Measurements from ENCODE around the gene OMA1.

DNA sequence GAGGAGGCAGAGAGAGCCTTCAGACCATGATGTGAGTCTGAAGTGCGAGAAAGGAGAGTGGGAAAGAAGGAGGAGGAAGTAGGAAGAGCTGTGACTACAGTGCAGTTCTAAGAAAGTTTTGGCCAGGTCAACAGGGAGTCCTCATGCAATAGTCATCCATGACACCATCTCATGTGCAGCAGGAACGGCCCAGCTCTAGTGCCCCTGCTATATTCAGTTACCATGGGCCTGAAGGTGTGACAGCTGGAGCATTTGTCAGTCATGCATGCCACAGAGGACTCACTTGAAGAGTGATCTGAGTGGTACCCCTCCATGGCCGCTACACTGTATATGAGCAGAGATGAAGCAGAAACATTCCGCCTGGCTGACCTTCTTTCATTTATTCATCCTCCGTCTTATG is 77.9 kb downstream of the OMA1 start:
- TF ChIP-seq, protein P1, sequence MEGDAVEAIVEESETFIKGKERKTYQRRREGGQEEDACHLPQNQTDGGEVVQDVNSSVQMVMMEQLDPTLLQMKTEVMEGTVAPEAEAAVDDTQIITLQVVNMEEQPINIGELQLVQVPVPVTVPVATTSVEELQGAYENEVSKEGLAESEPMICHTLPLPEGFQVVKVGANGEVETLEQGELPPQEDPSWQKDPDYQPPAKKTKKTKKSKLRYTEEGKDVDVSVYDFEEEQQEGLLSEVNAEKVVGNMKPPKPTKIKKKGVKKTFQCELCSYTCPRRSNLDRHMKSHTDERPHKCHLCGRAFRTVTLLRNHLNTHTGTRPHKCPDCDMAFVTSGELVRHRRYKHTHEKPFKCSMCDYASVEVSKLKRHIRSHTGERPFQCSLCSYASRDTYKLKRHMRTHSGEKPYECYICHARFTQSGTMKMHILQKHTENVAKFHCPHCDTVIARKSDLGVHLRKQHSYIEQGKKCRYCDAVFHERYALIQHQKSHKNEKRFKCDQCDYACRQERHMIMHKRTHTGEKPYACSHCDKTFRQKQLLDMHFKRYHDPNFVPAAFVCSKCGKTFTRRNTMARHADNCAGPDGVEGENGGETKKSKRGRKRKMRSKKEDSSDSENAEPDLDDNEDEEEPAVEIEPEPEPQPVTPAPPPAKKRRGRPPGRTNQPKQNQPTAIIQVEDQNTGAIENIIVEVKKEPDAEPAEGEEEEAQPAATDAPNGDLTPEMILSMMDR (IDR thresholded peaks at IDR 0.05) = no peak
- TF ChIP-seq, protein P2, sequence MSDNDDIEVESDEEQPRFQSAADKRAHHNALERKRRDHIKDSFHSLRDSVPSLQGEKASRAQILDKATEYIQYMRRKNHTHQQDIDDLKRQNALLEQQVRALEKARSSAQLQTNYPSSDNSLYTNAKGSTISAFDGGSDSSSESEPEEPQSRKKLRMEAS (IDR thresholded peaks at IDR 0.05) = no peak
- TF ChIP-seq HDAC2 (IDR thresholded peaks at IDR 0.05) (no peak), REST (IDR thresholded peaks at IDR 0.05) (no peak), CBX2 (IDR thresholded peaks at IDR 0.05; ENCODE audit: borderline replicate concordance, low read depth) (no peak), CEBPB (IDR thresholded peaks at IDR 0.05) (no peak), HOXB5 (CRISPR knock-in tag; IDR thresholded peaks at IDR 0.05) (no peak), EP300 (IDR thresholded peaks at IDR 0.05) (no peak), NPAS2 (CRISPR knock-in tag; IDR thresholded peaks at IDR 0.05; ENCODE audit: borderline replicate concordance) (no peak)
- TF ChIP-seq, protein P3, sequence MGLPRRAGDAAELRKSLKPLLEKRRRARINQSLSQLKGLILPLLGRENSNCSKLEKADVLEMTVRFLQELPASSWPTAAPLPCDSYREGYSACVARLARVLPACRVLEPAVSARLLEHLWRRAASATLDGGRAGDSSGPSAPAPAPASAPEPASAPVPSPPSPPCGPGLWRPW (IDR thresholded peaks at IDR 0.05) = no peak

Measured in A549 (cell line).